ENCODE data around the gene TMEM63B. TPM values are rescaled to one million over a fixed set of nuclear protein-coding genes. Genes with fewer than 3 reads are reported as not detected.
"Not testable (repeated sequence)": the region's sequence is repeated elsewhere in the genome, so short reads cannot be mapped to it uniquely, and the experiment has no call there.

TMEM63B gene
- total RNA-seq, 2 experiments from 2014 or later, result 15.5 to 17.9 TPM

DNA sequence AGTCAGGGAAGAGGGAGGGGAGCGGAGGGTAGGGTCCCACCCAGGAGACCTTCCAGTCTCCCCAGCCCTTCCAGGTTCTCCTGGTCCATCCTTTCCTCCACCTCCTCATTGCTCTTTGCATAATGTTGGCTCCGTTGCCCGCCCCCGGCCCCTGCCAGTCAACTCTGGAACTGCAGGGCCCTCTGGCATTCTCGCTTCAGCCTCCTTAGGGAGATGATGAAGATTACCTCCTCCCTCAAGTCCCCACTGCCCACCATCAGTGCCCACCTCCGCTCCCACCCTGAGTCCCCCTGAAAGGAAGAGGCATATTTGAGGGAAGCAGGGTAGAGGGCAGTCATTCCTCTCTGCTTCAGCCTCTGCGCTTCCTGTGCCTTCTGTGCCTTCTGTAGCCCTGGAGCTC lies 8.5 kb downstream of the TMEM63B start:
- ATAC-seq (no peak), DNase-seq (no peak)
- Mint-ChIP-seq H3K9me3 (ENCODE audit: insufficient read depth) (no peaks in the 10 kb centered on the region), H3K4me1 (ENCODE audit: low read depth) (peaks cover 2% of the 10 kb centered on the region), H3K4me3 (no peak overlapping the region), H3K27ac (no peak overlapping the region), H3K27me3 (ENCODE audit: low read depth) (peaks cover 2% of the 10 kb centered on the region), H3K36me3 (ENCODE audit: low read depth) (peaks cover 8% of the 10 kb centered on the region)
- ChIA-PET CTCF (no interaction called here), POLR2A (no interaction called here)

DNA sequence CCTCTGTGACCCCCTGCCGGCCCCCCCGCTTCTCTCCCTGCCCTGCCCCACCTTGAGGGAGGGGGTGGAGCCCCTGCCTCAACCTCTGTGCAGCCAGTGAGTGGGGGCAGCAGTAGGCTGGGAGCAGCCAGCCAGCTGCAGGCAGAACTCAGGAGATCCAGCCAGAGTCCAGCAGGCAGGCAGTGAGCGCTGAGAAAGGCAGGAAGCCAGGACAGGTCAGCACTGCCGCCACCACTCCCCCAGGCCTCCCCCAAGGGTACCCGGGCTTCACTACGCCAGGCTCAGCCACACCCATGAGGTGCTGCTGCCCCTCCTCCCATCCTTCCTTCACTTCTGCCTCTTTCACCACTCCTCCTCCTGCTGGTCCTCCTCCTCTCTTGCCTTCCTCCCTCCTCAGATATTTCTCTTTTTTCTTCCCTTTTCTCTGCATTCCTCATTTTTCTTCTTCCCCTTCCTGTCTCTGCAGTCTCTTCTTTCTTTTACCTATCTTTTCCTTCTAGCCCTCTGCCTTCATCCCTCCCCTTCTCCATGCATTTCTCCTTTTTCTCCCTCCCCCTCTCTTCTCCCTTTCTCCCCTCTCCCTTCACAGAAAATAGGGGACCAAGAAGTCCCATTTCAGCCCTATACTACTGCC lies 11.5 kb downstream of the TMEM63B start:
- no peaks in the 10 kb centered on the region for H3K4me1 Mint-ChIP-seq (ENCODE audit: low read depth)
- H3K4me3 Mint-ChIP-seq, result no peak overlapping the region
- H3K36me3 Mint-ChIP-seq (ENCODE audit: low read depth), result peaks cover 13% of the 10 kb centered on the region
- H3K27me3 Mint-ChIP-seq (ENCODE audit: low read depth), result no peaks in the 10 kb centered on the region
- ATAC-seq, result no peak
- H3K27ac Mint-ChIP-seq, result no peak overlapping the region
- CTCF ChIA-PET, result no interaction called here
- POLR2A ChIA-PET, result interaction anchor here (0.7 kb wide), 1 partner anchor 353 kb away, joined by 3 read pairs; no protein-coding TSS in a partner anchor
- no peaks in the 10 kb centered on the region for H3K9me3 Mint-ChIP-seq (ENCODE audit: insufficient read depth)
- DNase-seq, result no peak

DNA sequence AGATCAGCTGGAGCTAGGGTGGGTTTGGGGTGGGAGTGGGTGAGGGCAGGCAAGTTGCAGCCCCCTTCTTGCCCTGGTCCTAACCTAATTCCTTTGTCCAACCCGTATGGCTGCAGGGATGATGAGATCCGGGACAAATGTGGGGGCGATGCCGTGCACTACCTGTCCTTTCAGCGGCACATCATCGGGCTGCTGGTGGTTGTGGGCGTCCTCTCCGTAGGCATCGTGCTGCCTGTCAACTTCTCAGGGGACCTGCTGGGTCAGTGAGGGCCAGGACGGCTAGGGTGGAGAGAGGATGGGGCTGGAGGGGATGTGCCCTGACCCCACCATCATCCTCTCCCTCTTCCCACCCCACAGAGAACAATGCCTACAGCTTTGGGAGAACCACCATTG lies 12.0 kb downstream of the TMEM63B start:
- H3K4me1 Mint-ChIP-seq (ENCODE audit: low read depth), result no peaks in the 10 kb centered on the region
- H3K27me3 Mint-ChIP-seq (ENCODE audit: low read depth), result no peaks in the 10 kb centered on the region
- H3K9me3 Mint-ChIP-seq (ENCODE audit: insufficient read depth), result no peaks in the 10 kb centered on the region
- POLR2A ChIA-PET, result no interaction called here
- no peak overlapping the region for H3K27ac Mint-ChIP-seq
- no peak overlapping the region for H3K4me3 Mint-ChIP-seq
- peaks cover 13% of the 10 kb centered on the region for H3K36me3 Mint-ChIP-seq (ENCODE audit: low read depth)
- CTCF ChIA-PET, result no interaction called here
- no peak for DNase-seq
- no peak for ATAC-seq

DNA sequence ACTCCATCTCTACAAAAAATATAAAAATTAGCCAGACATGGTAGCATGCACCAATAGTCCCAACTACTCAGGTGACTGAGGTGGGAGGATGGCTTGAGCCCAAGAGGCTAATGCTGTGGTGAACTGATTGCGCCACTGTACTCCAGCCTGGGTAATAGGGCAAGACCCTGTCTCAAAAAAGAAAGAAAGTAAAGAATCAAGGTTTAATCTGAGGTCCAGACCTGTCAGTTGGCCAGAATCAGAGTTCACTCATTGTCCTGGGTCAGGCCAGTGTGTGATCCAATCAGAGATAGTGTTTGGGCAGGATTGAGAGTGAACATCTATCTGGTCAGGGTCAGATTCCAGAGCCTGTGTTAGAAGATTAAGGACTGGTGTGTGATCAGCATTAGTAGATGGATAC lies 15.5 kb downstream of the TMEM63B start:
- no peak for ATAC-seq
- Mint-ChIP-seq H3K9me3 (ENCODE audit: insufficient read depth) (no peaks in the 10 kb centered on the region), H3K4me1 (ENCODE audit: low read depth) (no peaks in the 10 kb centered on the region), H3K36me3 (ENCODE audit: low read depth) (peaks cover 13% of the 10 kb centered on the region), H3K4me3 (no peak overlapping the region), H3K27ac (no peak overlapping the region), H3K27me3 (ENCODE audit: low read depth) (no peaks in the 10 kb centered on the region)
- POLR2A ChIA-PET, result no interaction called here
- CTCF ChIA-PET, result interaction anchor here (1.4 kb wide), 1 partner anchor 8 kb away, joined by 3 read pairs; no protein-coding TSS in a partner anchor
- no peak for DNase-seq

DNA sequence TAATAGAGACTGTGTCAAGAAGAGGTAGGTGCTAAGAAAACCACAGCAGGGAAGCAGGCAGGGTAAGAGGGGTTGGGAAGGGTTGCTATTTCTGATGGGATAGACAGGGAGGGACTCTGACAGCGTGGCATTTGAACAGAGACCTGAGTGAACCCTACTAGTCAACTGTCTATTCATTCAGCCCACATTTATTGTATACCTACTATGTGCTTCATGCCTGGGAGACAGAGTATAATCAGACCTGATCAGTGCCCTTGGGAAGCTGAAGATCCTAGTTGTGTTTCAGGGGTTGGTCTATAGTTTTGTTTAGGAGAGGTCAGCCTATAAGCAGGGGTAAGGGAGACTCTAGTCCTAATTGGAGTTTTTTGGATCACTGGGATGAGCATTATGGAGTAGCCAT lies 16.4 kb downstream of the TMEM63B start:
- Mint-ChIP-seq H3K9me3 (ENCODE audit: insufficient read depth) (no peaks in the 10 kb centered on the region), H3K27ac (no peak overlapping the region), H3K27me3 (ENCODE audit: low read depth) (no peaks in the 10 kb centered on the region), H3K36me3 (ENCODE audit: low read depth) (peaks cover 13% of the 10 kb centered on the region), H3K4me1 (ENCODE audit: low read depth) (no peaks in the 10 kb centered on the region), H3K4me3 (no peak overlapping the region)
- ATAC-seq (no peak), DNase-seq (no peak)
- POLR2A ChIA-PET, result interaction anchor here (0.9 kb wide), 1 partner anchor 20 kb away, joined by 3 read pairs; no protein-coding TSS in a partner anchor
- CTCF ChIA-PET, result interaction anchor here (1.4 kb wide), 1 partner anchor 8 kb away, joined by 3 read pairs; no protein-coding TSS in a partner anchor

DNA sequence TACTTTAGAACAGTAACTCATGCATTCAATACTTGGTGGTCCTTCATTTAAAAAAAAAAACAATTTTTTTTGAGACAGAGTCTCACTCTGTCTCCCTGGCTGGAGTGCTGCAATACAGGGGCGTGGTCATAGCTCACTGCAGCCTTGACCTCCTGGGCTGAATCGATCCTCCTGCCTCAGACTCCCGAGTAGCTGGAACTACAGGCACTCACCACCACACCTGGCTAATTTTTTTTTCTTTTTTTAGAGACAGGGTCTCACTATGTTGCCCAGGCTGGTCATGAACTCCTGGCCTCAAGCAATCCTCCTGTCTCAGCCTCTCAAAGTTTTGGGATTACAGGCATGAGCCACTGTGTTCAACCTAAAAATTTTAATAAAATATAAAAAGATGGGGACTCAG lies 17.2 kb downstream of the TMEM63B start:
- POLR2A ChIA-PET, result interaction anchor here (0.7 to 0.9 kb wide), 2 partner anchors 21 to 367 kb away, joined by 3 read pairs; no protein-coding TSS in a partner anchor
- ATAC-seq; H3K4me1 Mint-ChIP-seq (ENCODE audit: low read depth); H3K36me3 Mint-ChIP-seq (ENCODE audit: low read depth); CTCF ChIA-PET; H3K9me3 Mint-ChIP-seq (ENCODE audit: insufficient read depth); H3K27me3 Mint-ChIP-seq (ENCODE audit: low read depth); DNase-seq; H3K27ac Mint-ChIP-seq; H3K4me3 Mint-ChIP-seq: not testable (repeated sequence)

DNA sequence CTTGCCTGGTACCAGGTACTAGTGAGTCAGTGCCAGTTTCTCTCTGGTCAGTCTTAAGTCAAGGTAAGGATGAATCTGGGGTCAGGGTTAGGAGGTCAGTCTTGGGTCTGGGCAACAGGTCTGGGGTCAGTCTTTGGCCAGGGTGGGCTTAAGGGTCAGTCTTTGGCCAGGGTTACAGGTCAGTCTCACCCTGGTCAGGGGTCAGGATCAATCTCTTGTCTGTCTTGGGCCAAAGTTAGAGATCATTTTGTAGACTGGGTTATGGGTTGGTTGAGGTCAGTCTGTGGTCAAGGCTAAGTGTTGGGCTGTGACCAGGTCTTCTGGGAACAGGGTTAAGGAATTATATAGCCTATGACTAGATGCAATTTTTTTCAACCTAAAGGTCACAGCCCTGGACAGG lies 18.5 kb downstream of the TMEM63B start:
- H3K4me3 Mint-ChIP-seq, result no peak overlapping the region
- H3K4me1 Mint-ChIP-seq (ENCODE audit: low read depth), result no peaks in the 10 kb centered on the region
- peaks cover 5% of the 10 kb centered on the region for H3K36me3 Mint-ChIP-seq (ENCODE audit: low read depth)
- POLR2A ChIA-PET, result interaction anchor here (0.6 to 0.7 kb wide), 2 partner anchors 16 to 1364 kb away, joined by 3 read pairs; no protein-coding TSS in a partner anchor
- ATAC-seq (no peak), DNase-seq (no peak)
- no peak overlapping the region for H3K27ac Mint-ChIP-seq
- H3K9me3 Mint-ChIP-seq (ENCODE audit: insufficient read depth), result no peaks in the 10 kb centered on the region
- CTCF ChIA-PET, result interaction anchor here (1.0 kb wide), 1 partner anchor 46 kb away, joined by 3 read pairs; no protein-coding TSS in a partner anchor
- H3K27me3 Mint-ChIP-seq (ENCODE audit: low read depth), result no peaks in the 10 kb centered on the region

DNA sequence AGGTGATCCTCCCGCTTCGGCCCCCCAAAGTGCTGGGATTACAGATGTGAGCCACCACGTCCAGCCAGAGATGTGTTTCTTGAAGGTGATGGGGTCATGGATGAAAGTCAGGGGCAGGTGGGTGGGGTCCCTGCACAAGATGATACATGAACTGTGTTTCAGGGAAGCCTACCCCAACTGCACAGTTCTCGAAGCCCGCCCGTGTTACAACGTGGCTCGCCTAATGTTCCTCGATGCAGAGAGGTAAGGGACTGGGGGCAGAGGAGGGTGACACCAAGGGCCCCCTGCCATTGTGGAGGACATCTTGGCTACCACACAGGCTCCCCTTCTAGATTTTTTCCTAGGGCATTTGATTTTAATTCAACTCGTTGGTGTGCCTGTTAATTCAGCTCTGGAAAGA lies 19.3 kb downstream of the TMEM63B start:
- no peaks in the 10 kb centered on the region for H3K27me3 Mint-ChIP-seq (ENCODE audit: low read depth)
- H3K9me3 Mint-ChIP-seq (ENCODE audit: insufficient read depth), result no peaks in the 10 kb centered on the region
- no peak for DNase-seq
- ATAC-seq, result no peak
- CTCF ChIA-PET, result interaction anchor here (1.0 kb wide), 1 partner anchor 47 kb away, joined by 3 read pairs; no protein-coding TSS in a partner anchor
- peaks cover 3% of the 10 kb centered on the region for H3K4me1 Mint-ChIP-seq (ENCODE audit: low read depth)
- no peak overlapping the region for H3K27ac Mint-ChIP-seq
- no peaks in the 10 kb centered on the region for H3K36me3 Mint-ChIP-seq (ENCODE audit: low read depth)
- POLR2A ChIA-PET, result interaction anchor here (0.7 kb wide), 1 partner anchor 15 kb away, joined by 3 read pairs; no protein-coding TSS in a partner anchor
- no peak overlapping the region for H3K4me3 Mint-ChIP-seq

DNA sequence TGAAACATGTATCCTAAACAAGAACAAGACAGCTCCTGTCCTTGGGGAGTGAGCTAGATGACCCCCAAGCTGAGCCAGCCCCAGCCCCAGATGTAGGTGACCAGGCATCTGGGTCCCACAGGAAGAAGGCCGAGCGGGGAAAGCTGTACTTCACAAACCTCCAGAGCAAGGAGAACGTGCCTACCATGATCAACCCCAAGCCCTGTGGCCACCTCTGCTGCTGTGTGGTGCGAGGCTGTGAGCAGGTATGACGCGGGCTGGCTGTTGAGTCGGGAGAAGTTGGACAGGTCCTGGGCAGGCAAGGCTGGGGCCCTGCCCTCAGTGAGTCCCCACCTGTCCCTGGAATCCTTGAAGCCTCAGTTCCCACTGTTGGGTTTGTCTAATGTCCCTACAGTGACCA lies 19.9 kb downstream of the TMEM63B start:
- H3K27ac Mint-ChIP-seq, result no peak overlapping the region
- H3K9me3 Mint-ChIP-seq (ENCODE audit: insufficient read depth), result no peaks in the 10 kb centered on the region
- DNase-seq (no peak), ATAC-seq (no peak)
- H3K4me1 Mint-ChIP-seq (ENCODE audit: low read depth), result peaks cover 7% of the 10 kb centered on the region
- H3K4me3 Mint-ChIP-seq, result no peak overlapping the region
- ChIA-PET POLR2A (no interaction called here), CTCF (interaction anchor here (1.4 kb wide), 2 partner anchors 24 to 25 kb away, joined by 3 to 6 read pairs; no protein-coding TSS in a partner anchor)
- H3K36me3 Mint-ChIP-seq (ENCODE audit: low read depth), result no peaks in the 10 kb centered on the region
- H3K27me3 Mint-ChIP-seq (ENCODE audit: low read depth), result no peaks in the 10 kb centered on the region

DNA sequence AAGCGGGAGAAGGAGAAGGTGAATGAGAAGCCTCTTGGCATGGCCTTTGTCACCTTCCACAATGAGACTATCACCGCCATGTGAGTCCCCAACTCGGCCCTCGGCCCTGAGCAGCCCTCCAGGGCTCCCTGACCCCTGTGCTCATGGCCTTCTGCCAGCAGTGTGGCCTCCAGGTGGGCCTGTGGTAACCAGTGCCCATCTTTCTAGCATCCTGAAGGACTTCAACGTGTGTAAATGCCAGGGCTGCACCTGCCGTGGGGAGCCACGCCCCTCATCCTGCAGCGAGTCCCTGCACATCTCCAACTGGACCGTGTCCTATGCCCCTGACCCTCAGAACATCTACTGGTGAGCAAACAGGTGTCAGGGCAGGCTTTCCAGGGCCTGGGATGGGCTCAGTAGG lies 21.0 kb downstream of the TMEM63B start:
- DNase-seq (no peak), ATAC-seq (no peak)
- ChIA-PET CTCF (interaction anchor here (1.4 kb wide), 2 partner anchors 24 to 25 kb away, joined by 3 to 6 read pairs; no protein-coding TSS in a partner anchor), POLR2A (no interaction called here)
- H3K4me3 Mint-ChIP-seq, result no peak overlapping the region
- no peaks in the 10 kb centered on the region for H3K27me3 Mint-ChIP-seq (ENCODE audit: low read depth)
- H3K36me3 Mint-ChIP-seq (ENCODE audit: low read depth), result no peaks in the 10 kb centered on the region
- no peaks in the 10 kb centered on the region for H3K9me3 Mint-ChIP-seq (ENCODE audit: insufficient read depth)
- H3K4me1 Mint-ChIP-seq (ENCODE audit: low read depth), result peaks cover 7% of the 10 kb centered on the region
- no peak overlapping the region for H3K27ac Mint-ChIP-seq

DNA sequence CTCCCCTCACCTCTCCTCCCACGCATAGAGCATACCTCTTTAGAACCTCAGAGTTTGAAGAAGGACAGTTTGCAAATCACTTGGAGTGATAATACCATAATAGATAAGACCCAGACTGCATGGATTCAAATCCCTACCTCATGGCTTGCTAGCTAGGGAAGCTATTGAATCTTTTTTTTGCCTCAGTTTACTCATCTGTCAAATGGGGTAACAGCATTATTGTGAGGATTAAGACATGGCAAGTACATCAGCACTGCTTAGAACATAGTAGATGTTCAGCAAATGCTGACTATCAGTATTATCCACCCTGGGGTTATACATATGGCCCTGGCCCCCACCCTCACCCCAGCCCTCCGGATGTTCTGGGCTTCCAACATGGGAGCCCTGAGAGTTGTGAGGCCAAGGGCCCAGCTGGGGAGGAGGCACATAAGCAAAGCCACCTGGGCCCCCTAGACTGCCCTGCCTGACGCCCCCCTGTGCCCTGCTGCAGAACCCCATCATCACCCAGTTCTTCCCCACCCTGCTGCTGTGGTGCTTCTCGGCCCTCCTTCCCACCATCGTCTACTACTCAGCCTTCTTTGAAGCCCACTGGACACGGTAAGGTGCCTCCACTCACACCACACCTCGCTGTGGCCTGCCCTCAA lies 22.1 kb downstream of the TMEM63B start:
- no peak overlapping the region for H3K27ac Mint-ChIP-seq
- ChIA-PET CTCF (interaction anchor here (1.1 to 2.6 kb wide), 3 partner anchors 11 to 53 kb away, joined by 3 to 13 read pairs (median 8); no protein-coding TSS in a partner anchor), POLR2A (no interaction called here)
- no peak overlapping the region for H3K4me3 Mint-ChIP-seq
- no peaks in the 10 kb centered on the region for H3K9me3 Mint-ChIP-seq (ENCODE audit: insufficient read depth)
- H3K36me3 Mint-ChIP-seq (ENCODE audit: low read depth), result no peaks in the 10 kb centered on the region
- no peak for ATAC-seq
- peaks cover 7% of the 10 kb centered on the region for H3K4me1 Mint-ChIP-seq (ENCODE audit: low read depth)
- no peaks in the 10 kb centered on the region for H3K27me3 Mint-ChIP-seq (ENCODE audit: low read depth)
- no peak for DNase-seq

DNA sequence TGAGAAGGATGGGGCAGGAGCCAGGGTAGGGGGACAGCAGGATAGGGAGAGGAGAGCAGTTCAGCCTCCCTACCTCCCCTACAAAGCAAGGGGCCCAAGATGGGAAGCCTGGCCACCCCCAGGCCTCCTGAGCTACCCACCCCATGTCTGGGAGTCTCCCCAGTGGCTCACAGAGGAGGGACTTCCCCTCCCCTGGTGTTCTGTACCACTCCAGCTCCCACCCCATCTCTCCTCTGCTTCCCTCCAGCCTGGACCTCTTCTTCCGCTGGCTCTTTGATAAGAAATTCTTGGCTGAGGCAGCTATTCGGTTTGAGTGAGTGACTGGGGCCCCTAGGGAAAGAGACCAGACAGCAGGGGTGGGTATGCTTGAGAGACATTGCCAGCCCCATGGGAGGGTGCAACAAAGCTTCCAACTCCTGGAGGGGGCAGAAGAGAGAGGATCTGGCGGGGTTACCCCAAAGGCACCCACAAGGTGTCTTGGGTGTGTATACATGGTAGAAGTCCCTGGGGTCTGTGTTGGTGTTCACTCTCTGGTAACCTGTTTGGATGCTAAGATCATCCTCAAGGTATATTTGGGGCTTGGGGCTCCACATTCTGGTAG lies 23.1 kb downstream of the TMEM63B start:
- ChIA-PET CTCF (interaction anchor here (0.8 to 2.6 kb wide), 7 partner anchors 12 to 54 kb away, joined by 3 to 13 read pairs (median 5); no protein-coding TSS in a partner anchor), POLR2A (no interaction called here)
- H3K9me3 Mint-ChIP-seq (ENCODE audit: insufficient read depth), result no peaks in the 10 kb centered on the region
- H3K27ac Mint-ChIP-seq, result no peak overlapping the region
- ATAC-seq (no peak), DNase-seq (no peak)
- peaks cover 9% of the 10 kb centered on the region for H3K4me1 Mint-ChIP-seq (ENCODE audit: low read depth)
- no peaks in the 10 kb centered on the region for H3K36me3 Mint-ChIP-seq (ENCODE audit: low read depth)
- no peak overlapping the region for H3K4me3 Mint-ChIP-seq
- H3K27me3 Mint-ChIP-seq (ENCODE audit: low read depth), result no peaks in the 10 kb centered on the region
